Kidney (tissue), 14 donors: ENCODE data around the gene CRPPA. TPM values are rescaled to one million over a fixed set of nuclear protein-coding genes. Genes with fewer than 3 reads are reported as not detected.

Experiments
- DNase-seq, 5 donors: peaks; one replicate each; pipeline ENCODE4 v3.0.0-alpha.2; 2013 to 2020
- FAIRE-seq: peaks from 2 replicates; lab custom pipeline; 2012; peaks lifted over from hg19 to GRCh38; lab: Jason Lieb, UNC
- H3K27ac ChIP-seq, 2 donors: one replicate each; pipeline ENCODE4 v1.7.0; 2013; ENCODE audit warnings: low read depth in 2 of 2, low read length in 2 of 2, inconsistent platforms in 1 of 2
- H3K27me3 ChIP-seq: one replicate; pipeline ENCODE4 v1.7.1; 2013; ENCODE audit warnings: low read length, inconsistent platforms; ENCODE audit not compliant: control insufficient read depth, insufficient read depth
- H3K36me3 ChIP-seq, 3 donors: one replicate each; pipeline versions ENCODE4 v1.7.0 to v1.7.1; 2013; ENCODE audit warnings: low read length in 3 of 3, control low read depth in 1 of 3, inconsistent platforms in 1 of 3; ENCODE audit not compliant: insufficient read depth in 3 of 3, control insufficient read depth in 2 of 3
- H3K4me1 ChIP-seq, 3 donors: one replicate each; pipeline versions ENCODE4 v1.7.0 to v1.7.1; 2013; ENCODE audit warnings: low read length in 3 of 3, inconsistent platforms in 1 of 3, low read depth in 1 of 3; ENCODE audit not compliant: control insufficient read depth in 2 of 3, insufficient read depth in 2 of 3
- H3K4me3 ChIP-seq, 3 donors: one replicate each; pipeline versions ENCODE4 v1.7.0 to v1.8.1; 2013; ENCODE audit warnings: low read length in 3 of 3, control low read depth in 1 of 3, inconsistent platforms in 1 of 3
- H3K9ac ChIP-seq, 3 donors: one replicate each; pipeline versions ENCODE4 v1.7.0 to v1.7.1; 2013; ENCODE audit warnings: low read length in 3 of 3, control low read depth in 1 of 3, inconsistent platforms in 1 of 3
- H3K9me3 ChIP-seq, 3 donors: one replicate each; pipeline versions ENCODE4 v1.7.0 to v1.7.1; 2013; ENCODE audit warnings: low read length in 3 of 3, control low read depth in 1 of 3, inconsistent platforms in 1 of 3; ENCODE audit not compliant: control insufficient read depth in 2 of 3, insufficient read depth in 1 of 3
- CTCF ChIP-seq: IDR thresholded peaks from 3 replicates; pipeline ENCODE4 v1.5.1; 2012; ENCODE audit warnings: mild to moderate bottlenecking, moderate library complexity, borderline replicate concordance; ENCODE audit not compliant: insufficient read depth; ENCODE audit errors: extremely low read depth
- intact Hi-C: fragments of 100-400 bp; cut with DNase I; formaldehyde crosslinking; loops from one replicate; pipeline ENCODE4 v1.11.1; 2022
- polyA plus RNA-seq: library from polyadenylated mRNA; stranded (reverse); fragments of 350-450 nt; fragmentation: Illumina TruSeq; extraction: RNeasy Lipid Tissue Mini Kit (QIAGEN cat#74804); gene quantifications from one replicate; pipeline ENCODE4 v1.2.3, GENCODE V29; 2014; ENCODE audit warnings: low read depth, low replicate concordance; ENCODE audit not compliant: insufficient read depth
- total RNA-seq: library from RNA; stranded (reverse); fragmentation: NEBNext Ultra II Directional; extraction: Animal tissue kit (Norgen Biotek cat#: 25700); gene quantifications from one replicate; pipeline ENCODE4 v1.2.1, GENCODE V29; 2021
- donor health status: control.
- donor health status: control.
- donor health status: control.
- donor health status: control.
- donor health status: control.
- donor health status: DM: yes; HTN: yes; CAD: no.
- donor health status: Normal renal cell carcinoma (clear cell type).

Gene CRPPA
- total and polyA plus RNA-seq, 2 donors from 2014 or later: 2.0 to 5.9 TPM

GRCh38 chr7:16436306-16436705 lies 15.0 kb upstream of the CRPPA start:
- intact Hi-C loops: no loop called here
- DNase-seq (no peak), FAIRE-seq (no peak)
- no peak overlapping the region for H3K27ac ChIP-seq
- no peak for TF ChIP-seq CTCF
- H3K27me3 ChIP-seq: no peaks in the 10 kb centered on the region
- H3K36me3 ChIP-seq: no peaks in the 10 kb centered on the region
- H3K4me1 ChIP-seq: no peaks in the 10 kb centered on the region
- H3K9ac ChIP-seq: no peak overlapping the region
- no peak overlapping the region for H3K4me3 ChIP-seq
- no peaks in the 10 kb centered on the region for H3K9me3 ChIP-seq

GRCh38 chr7:16433568-16434122 lies 12.3 kb upstream of the CRPPA start:
- Histone ChIP-seq H3K4me1 (no peaks in the 10 kb centered on the region), H3K36me3 (no peaks in the 10 kb centered on the region), H3K27ac (no peak overlapping the region), H3K9me3 (no peaks in the 10 kb centered on the region), H3K9ac (no peak overlapping the region), H3K27me3 (no peaks in the 10 kb centered on the region), H3K4me3 (peak overlapping the region in 1 of 3 donors; percentile 13)
- intact Hi-C loops: no loop called here
- no peak for DNase-seq
- TF ChIP-seq CTCF: no peak
- no peak for FAIRE-seq

- Histone ChIP-seq H3K36me3 (no peaks in the 10 kb centered on the region), H3K27ac (no peak overlapping the region), H3K4me3 (no peak overlapping the region), H3K4me1 (no peaks in the 10 kb centered on the region), H3K9ac (no peak overlapping the region), H3K9me3 (no peaks in the 10 kb centered on the region), H3K27me3 (no peaks in the 10 kb centered on the region)
- no peak for TF ChIP-seq CTCF
- DNase-seq: no peak
- intact Hi-C loops: no loop called here
- no peak for FAIRE-seq
Measured at GRCh38 chr7:16432425-16432731, 11.0 kb upstream of the CRPPA start.
